GM08714 (cell line): ENCODE data around the gene NUDT1.
"Not testable (repeated sequence)": the region's sequence is repeated elsewhere in the genome, so short reads cannot be mapped to it uniquely, and the experiment has no call there.

Experiments used
- H3K4me3 ChIP-seq: fragments of 200-500 bp; sonication (Bioruptor generic); 2 replicates; pipeline ENCODE4 v1.5.1; 2014; ENCODE audit warnings: mild to moderate bottlenecking, low read length, inconsistent platforms
- ZNF274 ChIP-seq: IDR thresholded peaks from 2 replicates; pipeline ENCODE4 v1.6.1; 2012; ENCODE audit warnings: mild to moderate bottlenecking, low read depth, low read length

Gene NUDT1

GRCh38 chr7:2255145-2256139, 13.4 kb downstream of the NUDT1 start:
- H3K4me3 ChIP-seq, result no peak overlapping the region
- no peak for TF ChIP-seq ZNF274

- H3K4me3 ChIP-seq, result no peak overlapping the region
- no peak for TF ChIP-seq ZNF274
These were observed 14.4 kb downstream of the NUDT1 start for GRCh38 chr7:2256306-2257045.

GRCh38 chr7:2257046-2257551, 15.1 kb downstream of the NUDT1 start:
- no peak overlapping the region for H3K4me3 ChIP-seq
- TF ChIP-seq ZNF274, result no peak

GRCh38 chr7:2257651-2258050, 15.6 kb downstream of the NUDT1 start:
- TF ChIP-seq ZNF274, result no peak
- no peak overlapping the region for H3K4me3 ChIP-seq

DNA sequence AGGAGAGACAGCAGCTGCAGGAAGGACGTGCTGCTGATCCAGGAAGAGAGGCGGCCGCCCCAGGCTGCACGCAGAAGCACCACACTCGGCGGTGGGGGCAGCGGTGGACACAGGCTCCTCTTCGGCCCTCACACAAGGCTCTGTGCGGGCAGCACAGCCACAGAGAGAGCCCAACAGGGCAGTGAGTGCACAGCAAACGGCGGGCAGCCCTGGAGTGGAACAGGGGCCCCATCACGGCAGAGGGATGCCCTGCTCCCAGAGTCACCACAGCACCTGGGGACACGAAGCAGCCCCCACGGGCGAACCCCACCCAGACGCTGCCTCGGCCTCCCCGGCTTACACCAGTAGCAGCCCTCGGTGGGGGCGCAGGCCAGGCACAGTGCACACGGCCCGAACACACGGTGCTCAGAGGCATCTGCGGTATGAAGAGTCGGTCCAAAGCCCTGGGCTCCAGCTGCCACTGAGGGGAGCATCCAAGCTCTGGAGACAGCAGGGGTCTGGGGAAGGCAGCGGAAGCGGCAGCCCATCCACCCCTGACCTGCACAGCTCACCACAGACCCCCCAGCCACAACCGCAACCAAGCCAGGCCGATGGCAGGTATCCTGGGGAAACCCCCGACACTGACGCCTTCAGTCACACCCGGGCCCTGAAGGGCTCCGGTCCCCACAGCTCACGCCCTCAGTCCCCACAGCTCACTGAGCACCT, 16.8 kb downstream of the NUDT1 start:
- no peak for TF ChIP-seq ZNF274
- H3K4me3 ChIP-seq, result no peak overlapping the region

DNA sequence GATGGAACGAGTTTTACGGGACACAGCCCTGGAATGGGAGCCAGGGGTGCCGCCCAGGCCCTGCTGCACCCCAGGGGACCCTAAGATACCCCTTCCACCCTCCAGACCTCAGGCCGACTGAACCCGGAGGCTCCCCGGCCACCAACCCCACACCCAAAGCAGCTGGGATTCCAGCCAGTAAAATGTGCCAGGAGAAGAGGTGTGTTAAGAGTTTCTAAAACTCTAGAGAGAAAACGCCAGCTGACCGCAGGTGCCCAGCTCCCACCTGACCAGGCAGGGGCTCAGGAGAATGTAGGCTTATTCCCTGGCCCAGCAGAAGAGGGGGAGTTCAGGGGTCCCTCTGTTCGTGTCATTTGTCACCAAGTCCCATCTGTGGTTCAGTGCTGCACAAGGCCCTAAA, 17.5 kb downstream of the NUDT1 start:
- H3K4me3 ChIP-seq, result no peak overlapping the region
- TF ChIP-seq ZNF274, result no peak

DNA sequence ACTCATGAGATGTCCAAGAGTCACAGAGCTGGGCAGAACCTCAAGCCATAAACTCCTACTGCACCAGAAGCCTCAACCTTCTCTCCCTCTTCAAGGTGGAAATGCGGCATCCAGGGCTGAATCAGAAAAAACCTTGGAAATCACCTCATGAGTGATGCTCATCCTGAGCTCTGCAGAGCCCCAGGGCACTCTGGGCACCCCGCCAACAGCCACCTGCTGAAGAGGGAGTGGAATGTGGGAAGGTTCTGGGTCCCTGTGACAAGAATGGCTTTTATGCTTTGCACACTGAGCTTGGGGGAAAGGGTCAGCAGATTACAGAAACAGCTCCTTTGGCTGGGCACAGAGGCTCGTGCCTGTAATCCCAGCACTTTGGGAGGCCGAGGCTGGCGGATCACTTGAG, 18.8 kb downstream of the NUDT1 start:
- H3K4me3 ChIP-seq, result no peak overlapping the region
- TF ChIP-seq ZNF274, result no peak

DNA sequence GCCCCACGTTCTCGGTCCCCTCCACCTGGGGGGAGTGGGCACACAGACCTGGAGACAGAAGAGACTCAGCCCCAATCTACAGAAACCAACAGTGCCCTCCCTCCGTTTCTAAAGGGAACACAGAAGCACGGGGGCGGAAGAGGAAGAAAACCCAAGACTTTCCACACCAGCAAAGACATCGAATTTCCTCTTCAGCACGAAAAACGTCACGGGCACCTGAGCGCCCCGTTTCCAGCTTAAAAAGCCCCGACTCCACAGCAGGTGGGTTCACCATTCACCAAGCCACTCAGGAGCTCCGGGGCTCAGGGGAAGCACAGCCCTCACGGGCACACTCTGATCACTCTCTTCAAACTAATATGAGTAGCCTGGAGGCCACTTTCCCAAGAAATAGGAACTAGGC, 19.6 kb downstream of the NUDT1 start:
- TF ChIP-seq ZNF274, result no peak
- H3K4me3 ChIP-seq, result no peak overlapping the region; the same call in 1 of the 2 replicates

GRCh38 chr7:2263176-2263575, 21.1 kb downstream of the NUDT1 start:
- no peak for TF ChIP-seq ZNF274
- no peak overlapping the region for H3K4me3 ChIP-seq

GRCh38 chr7:2264158-2264557, 22.1 kb downstream of the NUDT1 start:
- no peak for TF ChIP-seq ZNF274
- H3K4me3 ChIP-seq, result no peak overlapping the region

- no peak overlapping the region for H3K4me3 ChIP-seq
- no peak for TF ChIP-seq ZNF274
These were observed 24.9 kb downstream of the NUDT1 start for GRCh38 chr7:2266911-2267310.

DNA sequence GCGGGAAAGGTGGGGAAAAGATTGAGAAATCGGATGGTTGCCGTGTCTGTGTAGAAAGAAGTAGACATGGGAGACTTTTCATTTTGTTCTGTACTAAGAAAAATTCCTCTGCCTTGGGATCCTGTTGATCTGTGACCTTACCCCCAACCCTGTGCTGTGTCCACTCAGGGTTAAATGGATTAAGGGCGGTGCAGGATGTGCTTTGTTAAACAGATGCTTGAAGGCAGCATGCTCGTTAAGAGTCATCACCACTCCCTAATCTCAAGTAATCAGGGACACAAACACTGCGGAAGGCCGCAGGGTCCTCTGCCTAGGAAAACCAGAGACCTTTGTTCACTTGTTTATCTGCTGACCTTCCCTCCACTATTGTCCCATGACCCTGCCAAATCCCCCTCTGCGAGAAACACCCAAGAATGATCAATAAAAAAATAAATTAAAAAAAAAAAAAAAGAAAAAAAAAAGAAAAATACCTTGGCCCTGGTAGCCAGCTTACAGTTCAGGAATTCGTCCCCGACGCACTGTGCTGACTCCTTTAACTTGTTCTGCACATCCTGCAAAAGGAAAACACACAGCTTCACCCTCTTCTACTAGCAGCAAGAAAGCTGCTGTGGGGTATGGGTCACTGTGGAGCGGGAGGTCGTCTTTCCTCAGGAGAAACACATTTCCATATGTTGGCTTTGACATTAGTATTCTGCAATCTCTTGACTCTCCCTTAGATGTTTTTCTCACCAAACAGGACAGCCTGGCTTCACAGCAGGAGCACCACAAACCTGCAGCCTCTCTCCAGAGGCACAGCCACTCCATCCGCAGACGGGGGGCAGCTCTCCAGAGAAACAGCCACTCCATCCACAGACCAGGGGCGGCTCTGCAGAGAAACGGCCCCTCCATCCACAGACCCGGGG, 27.3 kb downstream of the NUDT1 start:
- H3K4me3 ChIP-seq, result not testable (repeated sequence)

GRCh38 chr7:2269991-2270460, 28.0 kb downstream of the NUDT1 start:
- H3K4me3 ChIP-seq, result no peak overlapping the region
- TF ChIP-seq ZNF274, result no peak
